GM21381 (cell line): ENCODE results near the gene PNPO.
"Not testable (repeated sequence)": the region's sequence is repeated elsewhere in the genome, so short reads cannot be mapped to it uniquely, and the experiment has no call there.

Source experiments
- ATAC-seq: cut with Tn5 transposase; IDR thresholded peaks from one replicate; pipeline ENCODE4 v1.9.1; 2021; ENCODE audit warnings: mild to moderate bottlenecking, moderate library complexity; ENCODE audit not compliant: unreplicated experiment

Gene PNPO

DNA sequence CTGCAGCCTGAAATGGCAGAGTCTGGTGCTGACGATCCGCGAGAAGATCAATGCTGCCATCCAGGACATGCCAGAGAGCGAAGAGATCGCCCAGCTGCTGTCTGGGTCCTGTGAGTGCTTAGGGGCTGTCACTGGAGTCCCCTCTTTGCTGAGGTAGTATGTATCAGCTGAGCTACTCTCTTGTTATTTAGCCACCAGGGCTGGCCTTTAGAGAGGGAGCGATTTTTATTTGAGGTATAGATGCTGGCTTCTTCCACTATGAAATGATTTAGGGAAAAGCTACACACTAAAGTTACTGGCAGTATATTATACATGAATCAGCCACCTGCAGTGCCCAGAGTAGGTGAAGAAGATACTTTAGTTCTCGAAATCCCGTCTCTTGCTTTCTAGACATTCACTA lies 32.2 kb downstream of the PNPO start:
- ATAC-seq = no peak

GRCh38 chr17:47975189-47975822 lies 33.9 kb downstream of the PNPO start:
- ATAC-seq = no peak

GRCh38 chr17:47975823-47976205 lies 34.4 kb downstream of the PNPO start:
- ATAC-seq = no peak

DNA sequence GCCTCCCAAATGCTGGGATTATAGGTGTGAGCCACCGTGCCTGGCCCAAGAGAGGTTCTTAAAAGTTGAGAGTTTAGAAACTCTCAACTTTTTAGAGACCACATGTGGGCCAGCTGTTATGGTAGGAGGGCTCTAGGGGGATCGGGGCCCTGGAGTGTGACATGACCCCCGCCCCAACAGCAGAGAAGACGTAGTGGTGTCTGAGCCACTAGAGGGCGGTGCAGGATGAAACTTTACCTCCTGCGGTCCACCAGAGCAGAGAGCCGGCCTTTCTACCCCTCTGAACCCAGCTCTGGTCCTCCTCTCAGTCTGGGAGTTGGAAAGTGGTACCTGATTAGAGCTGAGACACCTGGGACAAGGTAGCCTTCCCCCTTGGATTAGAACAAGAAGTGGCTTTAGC lies 37.0 kb downstream of the PNPO start:
- no peak for ATAC-seq

GRCh38 chr17:47980541-47980940 lies 39.2 kb downstream of the PNPO start:
- no peak for ATAC-seq

DNA sequence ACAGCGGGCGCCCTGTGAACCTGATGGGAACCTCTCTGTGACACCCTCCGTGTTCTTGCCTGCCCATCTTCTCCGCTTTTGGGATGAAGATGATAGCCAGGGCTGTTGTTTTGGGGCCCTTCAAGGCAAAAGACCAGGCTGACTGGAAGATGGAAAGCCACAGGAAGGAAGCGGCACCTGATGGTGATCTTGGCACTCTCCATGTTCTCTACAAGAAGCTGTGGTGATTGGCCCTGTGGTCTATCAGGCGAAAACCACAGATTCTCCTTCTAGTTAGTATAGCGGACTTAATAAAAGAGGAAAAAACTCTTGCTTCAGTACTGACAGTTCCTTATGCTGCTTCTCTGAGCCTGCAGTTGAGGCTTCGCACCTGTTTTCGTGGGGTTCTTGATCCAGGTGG lies 40.1 kb downstream of the PNPO start:
- ATAC-seq = no peak

DNA sequence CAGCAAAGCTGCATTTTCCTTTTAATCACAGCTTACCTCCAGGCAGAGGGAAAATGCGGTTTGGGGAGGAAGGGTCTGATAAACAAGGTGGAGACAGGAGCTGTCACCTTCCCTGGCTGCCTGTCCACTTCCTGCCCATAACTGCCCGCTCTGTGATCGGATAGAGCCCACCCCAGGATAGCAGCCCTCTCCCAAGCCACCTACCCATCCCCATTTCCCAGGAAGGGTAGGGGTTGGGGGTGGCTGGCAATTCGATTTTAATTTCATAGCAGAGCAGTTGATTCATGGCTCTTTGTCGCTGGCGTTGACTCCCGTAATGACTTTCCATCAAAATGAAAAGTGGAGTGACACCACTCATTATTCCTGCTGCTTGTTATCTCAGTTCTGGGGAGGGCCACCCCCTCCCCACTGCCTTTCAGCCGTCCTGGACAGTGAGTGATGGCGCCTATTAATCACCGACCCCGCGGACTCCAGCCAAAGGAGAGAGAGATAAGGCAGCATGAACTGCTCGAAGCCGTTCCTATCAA lies 40.8 kb downstream of the PNPO start:
- ATAC-seq = no peak

GRCh38 chr17:47982645-47983390 lies 41.4 kb downstream of the PNPO start:
- no peak for ATAC-seq

GRCh38 chr17:47983492-47984223 lies 42.3 kb downstream of the PNPO start:
- ATAC-seq = no peak

- no peak for ATAC-seq
These were observed 45.1 kb downstream of the PNPO start for GRCh38 chr17:47986520-47986919.

- ATAC-seq = no peak
These were observed 46.0 kb downstream of the PNPO start for GRCh38 chr17:47987240-47987835.

GRCh38 chr17:47988445-47988844 lies 47.1 kb downstream of the PNPO start:
- not testable (repeated sequence) for ATAC-seq

DNA sequence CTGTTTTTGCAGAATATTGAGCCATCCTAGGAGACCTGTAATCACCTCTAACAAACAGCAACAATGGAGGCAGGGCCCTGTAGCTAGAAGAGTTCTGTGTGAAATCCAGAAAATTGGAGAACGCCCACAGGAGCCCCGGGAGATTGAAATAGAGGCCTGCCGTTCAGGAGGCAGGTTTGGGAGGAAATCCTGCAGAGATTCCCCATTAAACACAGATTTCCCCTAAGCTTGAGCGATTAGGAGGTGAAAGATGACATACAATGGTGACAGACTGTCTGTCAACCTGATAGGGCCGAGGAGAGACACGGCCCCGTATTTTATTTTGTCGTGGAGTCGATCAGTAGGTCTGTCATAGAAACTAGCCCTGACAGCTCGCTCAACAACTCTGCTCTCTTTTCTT lies 47.8 kb downstream of the PNPO start:
- no peak for ATAC-seq

DNA sequence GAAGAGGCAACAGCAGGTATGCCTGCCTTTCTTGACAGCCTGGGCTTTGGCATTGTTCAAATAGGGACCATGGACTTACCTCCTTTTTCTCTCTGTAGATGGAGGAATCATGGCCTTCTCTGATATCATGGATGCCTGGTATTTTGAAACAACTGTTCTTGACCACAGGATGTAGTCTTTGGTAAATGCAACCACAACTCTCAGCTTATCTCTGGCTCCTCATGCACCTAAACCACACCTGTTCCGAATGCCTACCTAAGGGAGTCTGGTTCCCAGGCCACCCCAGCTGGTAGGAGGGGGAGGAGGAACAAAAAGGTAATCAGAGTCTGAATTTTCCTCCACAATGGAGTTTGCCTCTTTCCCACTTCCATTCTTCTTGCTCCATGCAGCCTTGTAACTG lies 48.3 kb downstream of the PNPO start:
- ATAC-seq = no peak

- no peak for ATAC-seq
These were observed 49.8 kb downstream of the PNPO start for GRCh38 chr17:47990962-47991731.

GRCh38 chr17:47992216-47992615 lies 50.8 kb downstream of the PNPO start:
- ATAC-seq = no peak

DNA sequence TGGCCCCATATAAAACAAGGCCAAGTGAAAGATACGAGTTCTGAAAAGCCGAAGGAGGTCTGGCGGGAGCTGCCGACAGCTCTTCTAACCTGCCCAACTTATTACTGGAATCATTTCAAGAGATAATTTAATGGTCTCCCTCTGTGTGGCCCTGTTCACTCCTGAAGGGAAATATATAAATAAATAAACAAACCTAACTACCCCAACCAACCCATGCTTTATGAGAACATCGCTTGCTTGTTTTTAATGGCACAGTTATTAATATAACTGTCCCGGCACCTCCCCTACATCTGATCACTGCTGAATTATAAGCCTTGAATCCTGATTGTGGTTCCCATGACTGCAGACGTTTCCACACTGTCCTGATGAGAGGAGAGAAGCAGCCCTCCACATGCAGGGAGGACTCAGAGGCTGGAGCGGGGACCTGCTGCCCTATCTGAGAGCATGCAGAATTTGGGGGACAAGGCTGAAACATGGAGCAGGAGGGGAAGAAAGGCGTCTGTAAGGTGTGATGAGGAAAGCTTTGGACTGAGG lies 51.7 kb downstream of the PNPO start:
- no peak for ATAC-seq

DNA sequence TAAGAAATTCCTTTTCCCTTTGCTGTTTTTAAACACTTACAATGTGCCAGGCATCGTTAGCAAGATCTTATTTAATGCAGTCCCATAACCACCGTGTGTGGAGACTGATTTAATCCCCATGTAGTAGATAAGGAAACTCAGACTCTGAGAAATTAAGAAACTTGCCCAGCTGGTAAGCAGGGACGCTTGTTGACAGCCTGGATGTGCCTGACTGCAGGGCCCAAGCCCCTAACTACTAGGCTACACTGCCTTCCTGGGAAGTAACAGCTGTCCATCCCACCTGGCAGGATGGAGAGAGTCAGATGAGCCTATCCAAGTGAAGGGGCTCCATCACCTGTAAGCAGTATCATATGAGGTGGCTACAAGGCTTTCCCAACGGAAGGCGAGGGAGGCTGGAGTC lies 52.6 kb downstream of the PNPO start:
- ATAC-seq = no peak

- no peak for ATAC-seq
These were observed 53.4 kb downstream of the PNPO start for GRCh38 chr17:47994724-47995123.

DNA sequence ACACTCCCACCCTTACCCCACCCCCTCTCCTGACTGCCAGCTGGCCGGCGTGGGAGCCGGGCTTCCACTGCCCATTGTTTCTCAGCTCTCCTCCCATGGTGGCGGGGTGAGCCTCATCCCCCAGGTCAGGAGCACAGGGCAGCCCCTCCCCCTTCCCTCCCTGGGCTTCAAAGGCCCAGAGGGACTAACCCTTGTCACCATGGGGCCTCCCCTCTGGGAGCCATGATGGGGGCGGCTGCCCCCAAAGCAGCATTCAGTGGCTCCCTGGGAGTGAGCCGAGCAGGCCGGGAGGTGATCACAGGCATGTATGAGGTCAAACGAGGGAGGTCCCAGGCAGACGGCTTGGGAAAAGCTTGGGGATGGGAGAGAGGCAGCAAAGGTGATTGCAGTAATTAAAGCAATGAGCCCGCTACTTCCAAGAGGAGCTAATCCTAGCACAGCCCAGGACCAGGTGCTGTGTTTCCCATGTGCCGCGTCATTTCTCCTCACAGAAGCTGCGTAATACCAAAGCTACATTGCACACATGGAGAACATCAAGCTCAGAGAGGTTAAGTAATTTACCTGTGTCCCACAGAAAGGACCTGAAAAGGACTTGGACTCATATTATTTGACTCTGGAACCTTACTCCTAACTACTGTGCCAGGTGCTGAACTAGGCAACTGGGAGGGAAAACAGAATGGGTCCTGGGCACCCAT lies 54.0 kb downstream of the PNPO start:
- ATAC-seq = no peak
